Ectodermal cell (in vitro differentiated cells): Measurements from ENCODE around the gene REXO4. TPM values are rescaled to one million over a fixed set of nuclear protein-coding genes. Genes with fewer than 3 reads are reported as not detected.

Experiments used
- H3K27ac ChIP-seq: 2 replicates; pipeline ENCODE4 v1.7.0; 2013; ENCODE audit warnings: mild to moderate bottlenecking, low read depth, low read length; ENCODE audit not compliant: insufficient read depth, poor library complexity, severe bottlenecking
- H3K27me3 ChIP-seq: 2 replicates; pipeline ENCODE4 v1.7.0; 2013; ENCODE audit warnings: mild to moderate bottlenecking, low read length; ENCODE audit not compliant: insufficient read depth, control insufficient read depth, poor library complexity, severe bottlenecking
- H3K36me3 ChIP-seq: one replicate; pipeline ENCODE4 v1.7.0; 2013; ENCODE audit warnings: low read length; ENCODE audit not compliant: control insufficient read depth, insufficient read depth
- H3K4me1 ChIP-seq: one replicate; pipeline ENCODE4 v1.7.0; 2013; ENCODE audit warnings: low read length; ENCODE audit not compliant: control insufficient read depth, insufficient read depth
- H3K4me3 ChIP-seq: 2 replicates; pipeline ENCODE4 v1.7.0; 2013; ENCODE audit warnings: low read depth, low read length, control low read depth; ENCODE audit not compliant: insufficient read depth
- H3K9me3 ChIP-seq: 2 replicates; pipeline ENCODE4 v1.7.0; 2013; ENCODE audit warnings: mild to moderate bottlenecking, low read length, moderate library complexity; ENCODE audit not compliant: control insufficient read depth
- WGBS, 2 experiments: methylation state at CpG; one replicate each; pipeline ENCODE4 v1.1.7; 2013; ENCODE audit warnings: missing lambda C conversion rate in 2 of 2; 5-methylcytosine and 5-hydroxymethylcytosine counted together
- polyA plus RNA-seq, 4 experiments: library from polyadenylated mRNA; stranded (reverse); fragments of 50-300 nt; gene quantifications; one replicate each; pipeline ENCODE4 v1.2.3, GENCODE V29; 2013

REXO4 gene, protein sequence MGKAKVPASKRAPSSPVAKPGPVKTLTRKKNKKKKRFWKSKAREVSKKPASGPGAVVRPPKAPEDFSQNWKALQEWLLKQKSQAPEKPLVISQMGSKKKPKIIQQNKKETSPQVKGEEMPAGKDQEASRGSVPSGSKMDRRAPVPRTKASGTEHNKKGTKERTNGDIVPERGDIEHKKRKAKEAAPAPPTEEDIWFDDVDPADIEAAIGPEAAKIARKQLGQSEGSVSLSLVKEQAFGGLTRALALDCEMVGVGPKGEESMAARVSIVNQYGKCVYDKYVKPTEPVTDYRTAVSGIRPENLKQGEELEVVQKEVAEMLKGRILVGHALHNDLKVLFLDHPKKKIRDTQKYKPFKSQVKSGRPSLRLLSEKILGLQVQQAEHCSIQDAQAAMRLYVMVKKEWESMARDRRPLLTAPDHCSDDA
- polyA plus RNA-seq (2013, experiment 1 of 4), result 32.8 TPM
- 32.0 TPM for polyA plus RNA-seq (2013, experiment 2 of 4)
- polyA plus RNA-seq (2013, experiment 3 of 4), result 26.2 TPM
- 28.4 TPM for polyA plus RNA-seq (2013, experiment 4 of 4)

DNA sequence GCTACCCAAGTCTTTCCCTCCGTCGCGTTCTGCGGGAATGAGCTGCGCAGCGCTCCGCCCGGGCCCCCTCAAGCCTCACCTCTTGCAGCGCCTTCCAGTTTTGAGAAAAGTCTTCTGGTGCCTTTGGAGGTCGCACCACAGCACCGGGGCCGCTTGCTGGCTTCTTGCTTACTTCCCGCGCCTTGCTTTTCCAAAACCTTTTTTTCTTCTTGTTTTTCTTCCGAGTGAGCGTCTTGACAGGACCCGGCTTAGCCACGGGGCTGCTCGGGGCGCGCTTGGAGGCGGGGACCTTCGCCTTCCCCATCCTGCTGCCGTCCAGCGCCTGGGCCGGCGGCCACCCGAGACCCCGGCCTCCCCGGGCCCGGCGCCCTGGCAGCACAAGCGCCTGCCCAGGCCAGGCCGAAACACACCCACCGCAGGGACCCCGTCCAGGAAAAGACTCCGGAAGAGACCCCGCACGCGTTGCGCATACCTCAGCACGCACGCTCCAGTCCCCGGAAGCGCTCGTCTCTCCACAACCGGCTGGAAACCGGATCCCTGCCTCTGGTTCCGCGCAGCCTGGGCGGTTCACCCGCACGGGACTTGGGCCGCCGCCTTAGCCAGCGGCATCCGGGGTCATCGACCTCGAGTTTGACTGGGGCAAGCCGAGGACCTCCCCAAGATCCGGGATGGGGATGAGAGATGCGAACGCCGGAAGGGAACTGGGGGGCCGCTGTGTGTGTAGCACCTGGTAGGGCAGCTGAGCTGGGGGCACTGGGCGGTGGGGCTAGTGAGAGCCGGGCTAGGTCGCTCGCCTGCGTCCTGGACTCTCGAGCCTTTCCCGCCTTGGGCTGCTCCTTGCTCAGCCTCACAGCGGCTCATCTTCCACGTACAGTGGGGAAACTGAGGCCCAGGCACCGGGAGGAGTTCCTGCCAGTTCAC is at the start of gene REXO4:
REXO4 (minus strand) TSS at position 470 of the 921 bp plus-strand sequence; CDS start at position 304, 166 bp downstream.
- Histone ChIP-seq H3K4me1 (peaks cover 5% of the 10 kb centered on the region), H3K27me3 (no peaks in the 10 kb centered on the region), H3K27ac (peak within 1 kb of the TSS; percentile 90), H3K36me3 (peaks cover 10% of the 10 kb centered on the region), H3K9me3 (no peaks in the 10 kb centered on the region), H3K4me3 (peak within 1 kb of the TSS; percentile 79)
- WGBS, 2 experiments, result 1% methylated on average over 75 of the region's 75 CpGs

DNA sequence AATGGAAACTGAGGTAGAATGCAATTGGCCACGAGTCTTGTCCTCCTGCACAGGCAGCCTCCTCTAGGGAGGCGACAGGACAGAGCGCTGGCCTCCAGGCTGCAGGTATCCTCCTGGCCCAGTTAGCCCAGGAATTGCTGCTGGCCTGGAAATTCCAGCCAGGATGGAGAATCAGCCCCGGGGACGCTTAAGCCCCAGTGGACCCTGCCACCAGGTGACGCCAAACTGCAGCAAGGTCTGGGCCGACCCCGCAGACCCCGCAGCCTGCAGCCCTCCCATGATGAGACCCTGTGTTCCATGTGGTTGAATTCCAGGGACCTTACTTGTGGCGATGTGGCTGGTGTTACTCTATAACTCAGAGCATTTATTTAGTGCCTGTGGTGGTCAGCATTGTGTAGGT is 49.3 kb upstream of the REXO4 start:
- Histone ChIP-seq H3K27ac (no peak overlapping the region), H3K9me3 (no peaks in the 10 kb centered on the region), H3K4me3 (no peak overlapping the region), H3K36me3 (no peaks in the 10 kb centered on the region), H3K4me1 (no peaks in the 10 kb centered on the region), H3K27me3 (no peaks in the 10 kb centered on the region)
- WGBS, 2 experiments, result 88 to 90% methylated on average over 10 of the region's 10 CpGs

DNA sequence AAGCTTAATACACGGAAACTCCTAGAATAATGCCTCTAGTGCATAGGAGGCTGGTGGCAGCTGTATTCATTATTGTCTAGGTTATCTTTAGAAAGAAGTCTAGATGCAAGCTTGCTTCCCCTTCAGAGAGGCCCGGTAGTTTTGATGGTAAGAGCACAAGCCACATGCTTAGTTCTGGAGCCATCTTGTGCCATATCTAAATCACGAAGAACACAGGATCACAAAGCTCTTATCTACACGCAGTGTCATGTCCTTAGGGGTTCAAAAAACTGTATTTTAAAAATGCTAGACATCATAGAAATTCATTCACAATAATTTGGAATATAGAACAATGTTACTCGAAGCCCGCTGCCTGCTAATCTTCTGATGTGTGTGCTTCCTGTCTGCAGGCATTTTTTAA is 48.2 kb upstream of the REXO4 start:
- Histone ChIP-seq H3K36me3 (no peaks in the 10 kb centered on the region), H3K9me3 (no peaks in the 10 kb centered on the region), H3K27me3 (no peaks in the 10 kb centered on the region), H3K4me3 (no peak overlapping the region), H3K4me1 (peaks cover 5% of the 10 kb centered on the region), H3K27ac (no peak overlapping the region)
- WGBS, 2 experiments, result 96 to 98% methylated on average over 6 of the region's 6 CpGs

DNA sequence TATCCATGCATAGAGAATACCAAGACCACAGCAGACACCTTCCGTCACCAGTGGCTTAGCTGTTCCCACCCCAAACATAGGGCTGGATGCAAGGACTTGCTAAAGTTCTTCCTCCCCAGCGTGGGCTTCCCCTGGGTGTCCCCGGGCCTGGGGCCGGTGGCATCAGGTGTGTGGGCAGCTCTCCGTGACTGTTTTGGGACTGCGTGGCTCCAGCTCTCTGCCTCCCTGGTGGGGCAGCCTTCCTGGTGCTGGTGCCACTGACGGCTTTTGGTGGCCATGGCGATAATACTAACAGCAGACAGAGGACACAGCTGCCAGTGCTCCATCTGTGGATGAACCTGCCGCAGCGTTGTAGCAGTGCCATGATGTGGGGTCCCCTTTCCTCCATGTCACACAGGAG is 46.8 kb upstream of the REXO4 start:
- H3K27me3 ChIP-seq, result no peaks in the 10 kb centered on the region
- H3K4me3 ChIP-seq, result no peak overlapping the region
- H3K9me3 ChIP-seq, result no peaks in the 10 kb centered on the region
- no peak overlapping the region for H3K27ac ChIP-seq
- H3K36me3 ChIP-seq, result no peaks in the 10 kb centered on the region
- H3K4me1 ChIP-seq, result peaks cover 9% of the 10 kb centered on the region
- 95 to 96% methylated on average over 10 of the region's 10 CpGs for WGBS, 2 experiments

DNA sequence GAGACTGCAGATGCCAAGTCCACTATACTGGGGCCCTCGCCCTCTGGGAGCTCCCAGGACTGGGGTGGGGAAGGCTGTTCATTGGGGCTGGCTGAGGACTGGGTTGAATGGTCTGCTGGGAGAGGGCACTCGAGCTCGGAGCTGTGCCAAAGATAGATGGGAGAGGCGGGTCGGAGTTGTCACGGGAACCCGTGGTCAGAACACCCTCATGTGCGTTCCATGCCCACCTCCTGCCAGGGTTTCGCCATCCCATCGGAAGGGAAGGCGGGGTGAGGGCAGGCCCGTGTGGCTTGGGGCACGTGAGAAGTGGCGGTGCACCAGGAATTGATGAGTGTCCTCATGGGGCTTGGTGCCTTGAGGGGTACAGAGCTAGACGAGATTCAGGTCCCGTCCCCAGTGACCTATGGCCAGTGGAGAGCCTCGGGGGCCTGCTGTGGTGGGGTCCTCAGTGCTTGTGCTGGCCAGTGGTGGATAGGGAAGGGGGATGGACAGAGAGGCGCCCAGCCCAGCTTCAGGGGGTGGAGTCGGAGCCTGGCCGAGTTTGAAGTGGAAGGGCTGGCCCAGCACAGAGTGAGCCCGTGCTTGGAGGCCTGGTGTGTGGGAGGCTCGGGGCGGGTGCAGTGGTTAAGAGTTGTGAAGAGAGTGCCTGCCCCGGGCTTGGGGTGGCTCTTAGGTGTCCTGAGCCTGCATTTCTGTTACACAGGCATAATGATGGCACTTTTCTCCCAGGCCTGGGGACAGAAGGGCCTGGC is 46.2 kb upstream of the REXO4 start:
- WGBS, 2 experiments, result 94 to 95% methylated on average over 24 of the region's 24 CpGs
- Histone ChIP-seq H3K36me3 (no peaks in the 10 kb centered on the region), H3K27ac (no peak overlapping the region), H3K27me3 (no peaks in the 10 kb centered on the region), H3K4me1 (peaks cover 9% of the 10 kb centered on the region), H3K4me3 (no peak overlapping the region), H3K9me3 (no peaks in the 10 kb centered on the region)

DNA sequence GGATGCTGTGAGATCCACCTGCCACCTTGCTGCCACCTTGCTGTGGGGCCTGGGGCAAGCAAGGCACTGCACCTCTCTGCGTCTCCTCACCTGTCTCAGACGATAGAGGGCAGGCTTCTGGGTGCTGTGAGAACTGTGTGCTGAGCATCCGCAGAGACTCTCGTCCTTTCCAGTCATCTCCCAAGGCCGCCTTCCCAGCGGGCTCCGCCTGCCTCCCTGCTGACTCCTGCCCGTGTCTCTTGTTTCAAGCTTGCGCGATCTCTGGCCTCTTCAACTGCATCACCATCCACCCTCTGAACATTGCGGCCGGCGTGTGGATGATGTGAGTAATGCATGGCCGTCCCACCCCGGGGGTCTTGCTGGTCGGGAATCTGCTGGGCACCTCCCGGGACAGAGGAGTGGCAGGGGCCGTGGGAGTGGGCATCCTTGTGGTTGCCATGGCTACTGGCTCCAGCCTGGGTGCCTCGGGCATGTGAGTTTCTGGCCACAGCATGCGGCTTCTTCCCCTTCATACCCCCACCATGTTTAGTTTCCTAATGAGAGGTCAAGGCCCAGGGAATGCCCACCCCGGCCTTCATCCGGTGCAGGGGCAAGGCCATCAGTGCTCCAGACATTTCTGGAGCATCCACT is 45.5 kb upstream of the REXO4 start:
- WGBS, 2 experiments, result 88% methylated on average over 22 of the region's 22 CpGs
- Histone ChIP-seq H3K27me3 (no peaks in the 10 kb centered on the region), H3K36me3 (no peaks in the 10 kb centered on the region), H3K4me1 (peaks cover 9% of the 10 kb centered on the region), H3K9me3 (no peaks in the 10 kb centered on the region), H3K4me3 (no peak overlapping the region), H3K27ac (no peak overlapping the region)

DNA sequence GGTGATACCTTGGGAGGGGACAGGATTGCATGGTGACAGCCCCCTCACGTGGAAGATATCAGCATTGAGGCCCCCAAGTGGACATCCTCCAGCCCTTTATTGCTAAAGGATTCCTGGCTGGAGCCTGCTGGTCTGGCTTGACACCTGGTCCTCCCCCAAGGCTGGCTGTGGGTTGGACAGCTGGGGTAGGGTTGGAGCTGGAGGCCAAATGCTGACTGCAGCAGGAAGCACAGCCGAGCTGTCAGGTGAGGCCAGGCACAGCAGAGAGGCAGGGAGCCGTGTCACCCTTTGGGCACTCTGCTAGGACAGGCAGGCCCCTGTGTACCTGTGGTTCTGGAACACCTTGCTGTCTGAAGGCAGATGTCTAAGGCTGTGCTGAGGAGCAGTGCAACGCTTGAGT is 44.2 kb upstream of the REXO4 start:
- Histone ChIP-seq H3K27me3 (no peaks in the 10 kb centered on the region), H3K27ac (no peak overlapping the region), H3K4me3 (no peak overlapping the region), H3K9me3 (no peaks in the 10 kb centered on the region), H3K4me1 (peaks cover 9% of the 10 kb centered on the region), H3K36me3 (no peaks in the 10 kb centered on the region)
- 89 to 90% methylated on average over 4 of the region's 4 CpGs for WGBS, 2 experiments

DNA sequence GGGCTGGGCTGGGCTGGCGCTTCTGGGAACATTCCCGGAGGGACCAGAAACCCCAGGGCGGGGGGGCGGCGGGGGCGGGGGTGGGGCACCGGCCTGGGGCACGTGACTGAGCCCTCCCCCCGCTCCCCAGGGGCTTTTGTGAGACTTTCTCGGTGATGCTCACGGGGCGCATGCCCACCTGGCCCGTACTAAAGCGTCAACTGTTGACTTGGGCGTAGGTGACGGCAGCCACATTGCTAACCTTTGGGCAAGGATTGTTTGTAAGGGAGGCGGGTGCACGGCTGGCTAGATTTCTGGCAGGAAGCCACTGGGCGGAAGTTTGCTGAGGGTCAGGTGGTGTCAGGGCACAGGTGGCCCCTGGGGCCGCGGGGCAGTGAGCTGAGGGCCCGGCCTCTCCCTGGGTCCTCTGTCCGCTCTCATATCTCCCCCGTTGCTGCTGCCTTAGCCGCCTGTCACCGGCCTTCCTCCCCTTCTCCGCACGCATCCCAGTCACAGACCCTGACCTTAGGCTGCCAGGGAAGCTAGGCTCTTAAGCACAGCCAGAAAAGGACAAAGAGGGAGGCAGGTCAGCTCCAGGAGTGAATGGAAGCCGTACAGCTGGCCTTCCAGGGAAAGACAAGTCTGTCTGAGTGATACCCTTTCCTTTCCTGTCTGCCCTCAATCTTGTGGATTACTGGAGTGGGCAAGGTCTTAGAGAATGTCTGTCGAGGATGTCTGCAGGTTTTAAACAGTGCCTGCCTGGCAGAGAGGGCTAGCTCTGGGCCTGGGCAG is 42.8 kb upstream of the REXO4 start:
- 8 to 10% methylated on average over 30 of the region's 30 CpGs for WGBS, 2 experiments
- no peaks in the 10 kb centered on the region for H3K36me3 ChIP-seq
- no peaks in the 10 kb centered on the region for H3K27me3 ChIP-seq
- H3K4me1 ChIP-seq, result peaks cover 9% of the 10 kb centered on the region
- peak overlapping the region; percentile 95 for H3K27ac ChIP-seq
- H3K9me3 ChIP-seq, result no peaks in the 10 kb centered on the region
- peak overlapping the region; percentile 83 for H3K4me3 ChIP-seq
